ENCODE results near the gene CYP8B1. TPM values are rescaled to one million over a fixed set of nuclear protein-coding genes. Genes with fewer than 3 reads are reported as not detected.

CYP8B1 gene
- polyA plus RNA-seq, 1 donor (not counting 4 experiments of a cell fraction or from before 2014, with no cell fraction given) = not detected

GRCh38 chr3:42847731-42848130, 27.9 kb downstream of the CYP8B1 start:
- no peak for TF ChIP-seq EZH2 (IDR thresholded peaks at IDR 0.05; ENCODE audit: low read length)
- TF ChIP-seq, protein P1, sequence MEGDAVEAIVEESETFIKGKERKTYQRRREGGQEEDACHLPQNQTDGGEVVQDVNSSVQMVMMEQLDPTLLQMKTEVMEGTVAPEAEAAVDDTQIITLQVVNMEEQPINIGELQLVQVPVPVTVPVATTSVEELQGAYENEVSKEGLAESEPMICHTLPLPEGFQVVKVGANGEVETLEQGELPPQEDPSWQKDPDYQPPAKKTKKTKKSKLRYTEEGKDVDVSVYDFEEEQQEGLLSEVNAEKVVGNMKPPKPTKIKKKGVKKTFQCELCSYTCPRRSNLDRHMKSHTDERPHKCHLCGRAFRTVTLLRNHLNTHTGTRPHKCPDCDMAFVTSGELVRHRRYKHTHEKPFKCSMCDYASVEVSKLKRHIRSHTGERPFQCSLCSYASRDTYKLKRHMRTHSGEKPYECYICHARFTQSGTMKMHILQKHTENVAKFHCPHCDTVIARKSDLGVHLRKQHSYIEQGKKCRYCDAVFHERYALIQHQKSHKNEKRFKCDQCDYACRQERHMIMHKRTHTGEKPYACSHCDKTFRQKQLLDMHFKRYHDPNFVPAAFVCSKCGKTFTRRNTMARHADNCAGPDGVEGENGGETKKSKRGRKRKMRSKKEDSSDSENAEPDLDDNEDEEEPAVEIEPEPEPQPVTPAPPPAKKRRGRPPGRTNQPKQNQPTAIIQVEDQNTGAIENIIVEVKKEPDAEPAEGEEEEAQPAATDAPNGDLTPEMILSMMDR (optimal IDR thresholded peaks at IDR 0.05 in 1 of 3, IDR thresholded peaks at IDR 0.05 in 1 of 3, conservative IDR thresholded peaks at IDR 0.05 in 1 of 3; ENCODE audit: extremely low read depth in 1 of 3, insufficient read depth in 2 of 3, low read length in 3 of 3) = no peak
- Histone ChIP-seq H3K27ac (ENCODE audit: control insufficient read depth, insufficient read depth, low read length) (no peak overlapping the region), H3K27me3 (ENCODE audit: control insufficient read depth, extremely low read depth, insufficient read depth, low read length) (peaks cover 7% of the 10 kb centered on the region), H3K9me3 (ENCODE audit: control insufficient read depth, low read depth, low read length) (no peaks in the 10 kb centered on the region), H3K4me2 (ENCODE audit: control insufficient read depth, extremely low read depth, insufficient read depth, low read depth, low read length) (no peak overlapping the region), H3K9ac (ENCODE audit: control insufficient read depth, extremely low read depth, insufficient read depth, low read length) (no peak overlapping the region), H3K36me3 (ENCODE audit: control insufficient read depth in 2 of 2, extremely low read depth in 1 of 2, insufficient read depth in 2 of 2, low read length in 2 of 2) (no peaks in the 10 kb centered on the region), H3K4me3 (ENCODE audit: control insufficient read depth in 2 of 3, extremely low read depth in 1 of 3, insufficient read depth in 2 of 3, low read depth in 1 of 3, low read length in 3 of 3) (no peak overlapping the region), H3K79me2 (ENCODE audit: control insufficient read depth, insufficient read depth, low read length) (no peaks in the 10 kb centered on the region), H3K4me1 (ENCODE audit: control insufficient read depth, extremely low read depth, insufficient read depth, low read length) (no peaks in the 10 kb centered on the region), H3K9me1 (ENCODE audit: control insufficient read depth, extremely low read depth, insufficient read depth, low read length) (no peaks in the 10 kb centered on the region), H2AFZ (ENCODE audit: control insufficient read depth, low read length) (no peak overlapping the region), H4K20me1 (ENCODE audit: control insufficient read depth, extremely low read depth, insufficient read depth, low read length) (no peaks in the 10 kb centered on the region)
- DNase-seq (ENCODE audit: low read depth, low spot score) (no peak), FAIRE-seq (no peak)
- dilution Hi-C loops (cut with MboI; ENCODE audit: extremely low pct_ligation_motif_present, low sequenced_read_pairs) = no loop called here

- no peak for TF ChIP-seq EZH2 (IDR thresholded peaks at IDR 0.05; ENCODE audit: low read length)
- TF ChIP-seq, protein P1 (optimal IDR thresholded peaks at IDR 0.05 in 1 of 3, IDR thresholded peaks at IDR 0.05 in 1 of 3, conservative IDR thresholded peaks at IDR 0.05 in 1 of 3; ENCODE audit: extremely low read depth in 1 of 3, insufficient read depth in 2 of 3, low read length in 3 of 3) = no peak
- Histone ChIP-seq H2AFZ (ENCODE audit: control insufficient read depth, low read length) (no peak overlapping the region), H3K9ac (ENCODE audit: control insufficient read depth, extremely low read depth, insufficient read depth, low read length) (no peak overlapping the region), H3K27ac (ENCODE audit: control insufficient read depth, insufficient read depth, low read length) (no peak overlapping the region), H3K4me1 (ENCODE audit: control insufficient read depth, extremely low read depth, insufficient read depth, low read length) (no peaks in the 10 kb centered on the region), H3K36me3 (ENCODE audit: control insufficient read depth in 2 of 2, extremely low read depth in 1 of 2, insufficient read depth in 2 of 2, low read length in 2 of 2) (no peaks in the 10 kb centered on the region), H3K9me1 (ENCODE audit: control insufficient read depth, extremely low read depth, insufficient read depth, low read length) (no peaks in the 10 kb centered on the region), H3K4me2 (ENCODE audit: control insufficient read depth, extremely low read depth, insufficient read depth, low read depth, low read length) (no peak overlapping the region), H3K9me3 (ENCODE audit: control insufficient read depth, low read depth, low read length) (no peaks in the 10 kb centered on the region), H3K4me3 (ENCODE audit: control insufficient read depth in 2 of 3, extremely low read depth in 1 of 3, insufficient read depth in 2 of 3, low read depth in 1 of 3, low read length in 3 of 3) (no peak overlapping the region), H4K20me1 (ENCODE audit: control insufficient read depth, extremely low read depth, insufficient read depth, low read length) (no peaks in the 10 kb centered on the region), H3K27me3 (ENCODE audit: control insufficient read depth, extremely low read depth, insufficient read depth, low read length) (peaks cover 7% of the 10 kb centered on the region), H3K79me2 (ENCODE audit: control insufficient read depth, insufficient read depth, low read length) (no peaks in the 10 kb centered on the region)
- dilution Hi-C loops (cut with MboI; ENCODE audit: extremely low pct_ligation_motif_present, low sequenced_read_pairs) = no loop called here
- no peak for DNase-seq (ENCODE audit: low read depth, low spot score)
- FAIRE-seq = no peak
Measured at GRCh38 chr3:42846685-42847522, 28.8 kb downstream of the CYP8B1 start.

Measured in keratinocyte (primary cell).